Stimulated activated CD8-positive, alpha-beta memory T cell treated with anti-CD3 and anti-CD28 coated beads, Interleukin-4, amount 100 ng/mL, for 24 hours (primary cell): ENCODE measurements around the gene GLI3.

Experiments used
- DNase-seq: peaks from one replicate; pipeline ENCODE4 v3.0.0-alpha.2; 2020; ENCODE audit warnings: low read depth

Gene GLI3

GRCh38 chr7:41971640-41972187 lies 265.3 kb downstream of the GLI3 start:
- DNase-seq, result no peak

- DNase-seq, result no peak
Measured at GRCh38 chr7:41970941-41971340, 266.1 kb downstream of the GLI3 start.

GRCh38 chr7:41969561-41970105 lies 267.4 kb downstream of the GLI3 start:
- no peak for DNase-seq

GRCh38 chr7:41967156-41967555 lies 269.9 kb downstream of the GLI3 start:
- DNase-seq, result no peak

GRCh38 chr7:41965951-41966505 lies 271.0 kb downstream of the GLI3 start:
- DNase-seq, result no peak

- DNase-seq, result no peak
Measured at GRCh38 chr7:41964849-41965745, 271.9 kb downstream of the GLI3 start.

- no peak for DNase-seq
Measured at GRCh38 chr7:41964183-41964753, 272.7 kb downstream of the GLI3 start.

GRCh38 chr7:41956705-41957104 lies 280.3 kb downstream of the GLI3 start:
- DNase-seq, result no peak

GRCh38 chr7:41955893-41956675 lies 280.9 kb downstream of the GLI3 start:
- DNase-seq, result no peak

GRCh38 chr7:41955451-41955850 lies 281.6 kb downstream of the GLI3 start:
- no peak for DNase-seq

GRCh38 chr7:41954976-41955375 lies 282.0 kb downstream of the GLI3 start:
- DNase-seq, result no peak

- no peak for DNase-seq
Measured at GRCh38 chr7:41948503-41948902, 288.5 kb downstream of the GLI3 start.

- peak; percentile 64 for DNase-seq
Measured at GRCh38 chr7:41943094-41943577, 293.9 kb downstream of the GLI3 start.

- DNase-seq, result no peak
Measured at GRCh38 chr7:41942468-41943093, 294.4 kb downstream of the GLI3 start.

GRCh38 chr7:41940760-41941343 lies 296.2 kb downstream of the GLI3 start:
- peak; percentile 15 for DNase-seq

- DNase-seq, result no peak
Measured at GRCh38 chr7:41938371-41938770, 298.6 kb downstream of the GLI3 start.

- DNase-seq, result no peak
Measured at GRCh38 chr7:41933427-41933826, 303.6 kb downstream of the GLI3 start.

- no peak for DNase-seq
Measured at GRCh38 chr7:41931263-41931646, 305.8 kb downstream of the GLI3 start.

- DNase-seq, result no peak
Measured at GRCh38 chr7:41930538-41931262, 306.3 kb downstream of the GLI3 start.

- no peak for DNase-seq
Measured at GRCh38 chr7:41928781-41929180, 308.2 kb downstream of the GLI3 start.
